ENCODE measurements around the gene FGD6. TPM values are rescaled to one million over a fixed set of nuclear protein-coding genes. Genes with fewer than 3 reads are reported as not detected.

The FGD6 gene
- total RNA-seq, 1 donor from 2014 or later = 3.7 TPM

GRCh38 chr12:95213928-95214327 lies 3.3 kb downstream of the FGD6 start:
- intact Hi-C loops (cut with micrococcal nuclease) = loop anchor here (10.0 kb wide), 3 partner anchors 399 to 1691 kb away; partner anchors contain the start of genes NEDD1 and PLXNC1
- Mint-ChIP-seq H3K4me1 (peaks cover 27% of the 10 kb centered on the region), H3K27me3 (no peaks in the 10 kb centered on the region), H3K4me3 (no peak overlapping the region), H3K27ac (peak overlapping the region; percentile 25), H3K36me3 (ENCODE audit: low read depth) (peaks cover 10% of the 10 kb centered on the region), H3K9me3 (no peaks in the 10 kb centered on the region)
- TF ChIP-seq, protein P1, sequence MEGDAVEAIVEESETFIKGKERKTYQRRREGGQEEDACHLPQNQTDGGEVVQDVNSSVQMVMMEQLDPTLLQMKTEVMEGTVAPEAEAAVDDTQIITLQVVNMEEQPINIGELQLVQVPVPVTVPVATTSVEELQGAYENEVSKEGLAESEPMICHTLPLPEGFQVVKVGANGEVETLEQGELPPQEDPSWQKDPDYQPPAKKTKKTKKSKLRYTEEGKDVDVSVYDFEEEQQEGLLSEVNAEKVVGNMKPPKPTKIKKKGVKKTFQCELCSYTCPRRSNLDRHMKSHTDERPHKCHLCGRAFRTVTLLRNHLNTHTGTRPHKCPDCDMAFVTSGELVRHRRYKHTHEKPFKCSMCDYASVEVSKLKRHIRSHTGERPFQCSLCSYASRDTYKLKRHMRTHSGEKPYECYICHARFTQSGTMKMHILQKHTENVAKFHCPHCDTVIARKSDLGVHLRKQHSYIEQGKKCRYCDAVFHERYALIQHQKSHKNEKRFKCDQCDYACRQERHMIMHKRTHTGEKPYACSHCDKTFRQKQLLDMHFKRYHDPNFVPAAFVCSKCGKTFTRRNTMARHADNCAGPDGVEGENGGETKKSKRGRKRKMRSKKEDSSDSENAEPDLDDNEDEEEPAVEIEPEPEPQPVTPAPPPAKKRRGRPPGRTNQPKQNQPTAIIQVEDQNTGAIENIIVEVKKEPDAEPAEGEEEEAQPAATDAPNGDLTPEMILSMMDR (IDR thresholded peaks at IDR 0.05) = no peak
- ATAC-seq (ENCODE audit: low read depth) (no peak), DNase-seq (no peak)
- ChIA-PET CTCF (no interaction called here), POLR2A (interaction anchor here (0.5 to 0.8 kb wide), 4 partner anchors 9 to 247 kb away, joined by 3 to 4 read pairs (median 3); partner anchors contain the start of gene NR2C1)

DNA sequence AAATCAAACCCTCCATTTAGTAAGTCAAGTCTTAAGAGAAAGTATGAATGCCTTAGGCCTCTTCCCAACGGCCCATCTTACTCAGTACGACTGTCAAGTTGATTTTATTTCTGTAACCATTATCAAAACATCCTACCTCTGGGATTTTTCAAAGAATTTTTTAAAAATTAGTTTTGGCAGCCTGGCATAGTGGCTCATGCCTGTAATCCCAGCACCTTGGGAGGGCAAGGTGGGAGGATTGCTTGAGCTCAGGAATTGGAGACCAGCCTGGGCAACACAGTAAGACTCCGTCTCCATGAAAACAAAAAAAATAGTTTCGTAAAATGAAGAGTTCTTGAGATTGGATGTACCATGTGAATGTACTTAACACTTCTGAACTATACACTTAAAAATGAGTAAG lies 4.1 kb downstream of the FGD6 start:
- H3K4me1 Mint-ChIP-seq = peaks cover 19% of the 10 kb centered on the region
- no peaks in the 10 kb centered on the region for H3K9me3 Mint-ChIP-seq
- no peaks in the 10 kb centered on the region for H3K27me3 Mint-ChIP-seq
- DNase-seq = no peak
- no peak overlapping the region for H3K27ac Mint-ChIP-seq
- no peak for ATAC-seq (ENCODE audit: low read depth)
- TF ChIP-seq, protein P1 (IDR thresholded peaks at IDR 0.05) = no peak
- peaks cover 7% of the 10 kb centered on the region for H3K36me3 Mint-ChIP-seq (ENCODE audit: low read depth)
- ChIA-PET CTCF (no interaction called here), POLR2A (interaction anchor here (0.5 to 0.8 kb wide), 2 partner anchors 8 to 14 kb away, joined by 3 to 4 read pairs; no protein-coding TSS in a partner anchor)
- intact Hi-C loops (cut with micrococcal nuclease) = loop anchor here (10.0 kb wide), 3 partner anchors 398 to 1692 kb away; partner anchors contain the start of genes NEDD1 and PLXNC1
- no peak overlapping the region for H3K4me3 Mint-ChIP-seq

DNA sequence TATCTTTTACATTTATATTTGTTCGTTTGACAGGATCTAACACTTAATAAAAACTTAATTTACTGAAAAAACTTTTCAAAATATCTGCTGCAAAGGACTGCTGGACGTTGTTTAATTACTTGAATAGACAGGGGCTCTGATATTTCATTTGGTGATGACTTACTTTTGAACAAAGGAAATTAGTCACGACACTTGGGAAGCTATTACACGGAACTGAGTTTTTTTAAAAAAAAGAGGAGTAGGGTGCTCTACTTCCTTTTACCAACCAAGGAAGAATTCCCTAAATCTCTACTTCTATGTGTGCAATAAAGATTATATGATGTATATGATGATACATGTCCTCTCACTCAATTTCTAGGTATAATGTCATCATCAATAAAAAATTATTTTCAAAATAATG lies 4.7 kb downstream of the FGD6 start:
- Mint-ChIP-seq H3K27ac (no peak overlapping the region), H3K4me3 (peak overlapping the region; percentile 2), H3K27me3 (no peaks in the 10 kb centered on the region), H3K4me1 (peaks cover 21% of the 10 kb centered on the region), H3K36me3 (ENCODE audit: low read depth) (peaks cover 4% of the 10 kb centered on the region), H3K9me3 (no peaks in the 10 kb centered on the region)
- ChIA-PET CTCF (no interaction called here), POLR2A (no interaction called here)
- intact Hi-C loops (cut with micrococcal nuclease) = loop anchor here (10.0 kb wide), 3 partner anchors 398 to 1692 kb away; partner anchors contain the start of genes NEDD1 and PLXNC1
- TF ChIP-seq, protein P1 (IDR thresholded peaks at IDR 0.05) = no peak
- no peak for ATAC-seq (ENCODE audit: low read depth)
- no peak for DNase-seq

DNA sequence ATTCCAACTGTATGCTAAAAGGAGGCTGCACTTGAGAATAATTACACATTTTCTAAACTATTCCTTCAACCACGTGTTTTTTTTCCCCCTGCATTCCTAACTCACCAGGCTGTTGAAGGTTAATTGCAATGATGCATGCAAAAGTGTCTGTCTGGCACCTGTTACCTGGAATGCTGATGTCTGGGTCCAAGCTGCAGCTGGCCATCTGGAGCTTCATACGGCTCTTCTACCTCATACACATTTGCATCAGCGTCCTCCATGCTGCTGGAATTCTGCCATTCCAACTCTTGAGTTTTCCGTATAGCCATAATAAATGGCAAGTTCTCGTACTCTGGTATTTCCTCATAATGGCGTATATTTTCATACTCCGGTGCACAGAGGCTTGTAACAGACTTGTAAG lies 8.6 kb downstream of the FGD6 start:
- Mint-ChIP-seq H3K4me1 (peaks cover 16% of the 10 kb centered on the region), H3K36me3 (ENCODE audit: low read depth) (no peaks in the 10 kb centered on the region), H3K27me3 (no peaks in the 10 kb centered on the region), H3K9me3 (peaks cover 2% of the 10 kb centered on the region), H3K4me3 (no peak overlapping the region), H3K27ac (no peak overlapping the region)
- ChIA-PET CTCF (no interaction called here), POLR2A (no interaction called here)
- intact Hi-C loops (cut with micrococcal nuclease) = no loop called here
- TF ChIP-seq, protein P1 (IDR thresholded peaks at IDR 0.05) = no peak
- DNase-seq (no peak), ATAC-seq (ENCODE audit: low read depth) (no peak)

DNA sequence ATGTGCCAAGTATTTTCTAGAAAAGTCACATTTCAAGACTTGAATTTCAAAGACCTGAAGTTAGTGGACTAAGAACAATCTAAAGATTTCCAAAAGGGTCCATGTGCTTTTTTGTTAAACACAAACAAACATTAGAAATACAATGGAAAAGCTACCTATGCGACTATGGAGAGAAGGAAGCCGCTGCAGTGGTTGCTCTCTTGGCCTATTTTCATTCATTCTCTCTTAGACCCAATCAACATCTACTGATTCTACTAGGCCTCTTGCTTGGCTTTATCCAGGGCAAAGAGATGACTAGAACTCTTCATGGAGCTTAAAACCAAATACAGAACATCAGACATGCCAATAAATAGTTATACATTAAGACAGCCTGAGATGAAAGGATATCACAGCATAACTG lies 9.9 kb downstream of the FGD6 start:
- H3K4me3 Mint-ChIP-seq = no peak overlapping the region
- no peaks in the 10 kb centered on the region for H3K36me3 Mint-ChIP-seq (ENCODE audit: low read depth)
- TF ChIP-seq, protein P1 (IDR thresholded peaks at IDR 0.05) = no peak
- intact Hi-C loops (cut with micrococcal nuclease) = no loop called here
- DNase-seq (no peak), ATAC-seq (ENCODE audit: low read depth) (no peak)
- POLR2A ChIA-PET = no interaction called here
- H3K27ac Mint-ChIP-seq = no peak overlapping the region
- CTCF ChIA-PET = no interaction called here
- no peaks in the 10 kb centered on the region for H3K27me3 Mint-ChIP-seq
- H3K9me3 Mint-ChIP-seq = peaks cover 2% of the 10 kb centered on the region
- H3K4me1 Mint-ChIP-seq = peaks cover 26% of the 10 kb centered on the region

Data from activated B cell treated with CpG ODN at 0.5 μM for 24 hours (primary cell).